ENCODE data around the gene MAML3. TPM values are rescaled to one million over a fixed set of nuclear protein-coding genes. Genes with fewer than 3 reads are reported as not detected.

Gene MAML3
- total RNA-seq, 1 experiment from 2014 or later = 0.89 TPM

DNA sequence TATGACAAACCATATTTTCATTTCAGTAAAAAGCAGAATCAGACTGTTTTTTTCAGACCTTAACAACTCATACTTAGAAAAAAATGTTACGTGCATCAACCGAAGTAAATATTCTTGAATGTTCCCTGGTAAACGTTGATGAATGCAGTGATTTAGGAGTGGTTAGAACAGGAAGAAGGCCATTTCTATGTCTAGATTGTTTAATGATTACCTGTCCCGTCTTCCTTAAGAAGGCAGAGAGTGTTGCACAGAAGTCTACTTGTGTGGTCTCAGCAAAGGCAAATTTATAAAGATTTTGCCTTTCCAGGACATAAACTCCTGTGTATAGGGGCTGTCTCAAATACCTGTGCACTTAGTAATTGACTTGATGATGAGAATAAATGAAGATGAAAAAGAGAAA lies 353.9 kb downstream of the MAML3 start:
- Mint-ChIP-seq H3K27me3 (ENCODE audit: insufficient read depth, unreplicated experiment) (no peaks in the 10 kb centered on the region), H3K9me3 (ENCODE audit: unreplicated experiment) (no peaks in the 10 kb centered on the region), H3K27ac (ENCODE audit: low read depth, unreplicated experiment) (no peak overlapping the region), H3K4me1 (ENCODE audit: insufficient read depth, unreplicated experiment) (no peaks in the 10 kb centered on the region), H3K36me3 (ENCODE audit: insufficient read depth, unreplicated experiment) (no peaks in the 10 kb centered on the region), H3K4me3 (ENCODE audit: unreplicated experiment) (no peak overlapping the region)
- ChIA-PET CTCF (no interaction called here), POLR2A (interaction anchor here (1.0 to 1.2 kb wide), 2 partner anchors 11 to 15 kb away, joined by 3 to 5 read pairs; no protein-coding TSS in a partner anchor)
- no peak for DNase-seq (ENCODE audit: unreplicated experiment)
- intact Hi-C loops (cut with micrococcal nuclease) = no loop called here
- TF ChIP-seq, protein P1, sequence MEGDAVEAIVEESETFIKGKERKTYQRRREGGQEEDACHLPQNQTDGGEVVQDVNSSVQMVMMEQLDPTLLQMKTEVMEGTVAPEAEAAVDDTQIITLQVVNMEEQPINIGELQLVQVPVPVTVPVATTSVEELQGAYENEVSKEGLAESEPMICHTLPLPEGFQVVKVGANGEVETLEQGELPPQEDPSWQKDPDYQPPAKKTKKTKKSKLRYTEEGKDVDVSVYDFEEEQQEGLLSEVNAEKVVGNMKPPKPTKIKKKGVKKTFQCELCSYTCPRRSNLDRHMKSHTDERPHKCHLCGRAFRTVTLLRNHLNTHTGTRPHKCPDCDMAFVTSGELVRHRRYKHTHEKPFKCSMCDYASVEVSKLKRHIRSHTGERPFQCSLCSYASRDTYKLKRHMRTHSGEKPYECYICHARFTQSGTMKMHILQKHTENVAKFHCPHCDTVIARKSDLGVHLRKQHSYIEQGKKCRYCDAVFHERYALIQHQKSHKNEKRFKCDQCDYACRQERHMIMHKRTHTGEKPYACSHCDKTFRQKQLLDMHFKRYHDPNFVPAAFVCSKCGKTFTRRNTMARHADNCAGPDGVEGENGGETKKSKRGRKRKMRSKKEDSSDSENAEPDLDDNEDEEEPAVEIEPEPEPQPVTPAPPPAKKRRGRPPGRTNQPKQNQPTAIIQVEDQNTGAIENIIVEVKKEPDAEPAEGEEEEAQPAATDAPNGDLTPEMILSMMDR (IDR thresholded peaks at IDR 0.05; ENCODE audit: unreplicated experiment) = no peak
- BruUV-seq (replicated peaks) = no TSS peak

DNA sequence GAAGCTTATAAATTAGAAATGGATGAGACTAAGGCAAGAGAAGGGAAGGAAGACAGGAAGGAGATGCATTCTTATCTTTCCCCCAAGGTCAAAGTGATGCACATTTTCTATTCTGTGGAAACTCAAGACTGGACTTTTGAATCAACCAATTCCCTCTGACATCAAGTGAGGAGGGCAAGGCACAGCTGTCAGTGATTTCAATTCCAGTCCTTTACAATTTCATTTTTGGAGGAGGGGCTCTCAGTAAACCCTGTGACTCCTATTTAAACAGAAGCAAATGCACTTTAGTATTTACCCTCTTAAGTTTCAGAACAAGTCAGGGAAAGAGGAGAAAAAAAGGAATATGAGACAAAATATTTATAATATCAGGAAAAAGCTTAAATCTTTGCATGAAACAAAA lies 354.4 kb downstream of the MAML3 start:
- Mint-ChIP-seq H3K4me1 (ENCODE audit: insufficient read depth, unreplicated experiment) (no peaks in the 10 kb centered on the region), H3K36me3 (ENCODE audit: insufficient read depth, unreplicated experiment) (no peaks in the 10 kb centered on the region), H3K27ac (ENCODE audit: low read depth, unreplicated experiment) (no peak overlapping the region), H3K4me3 (ENCODE audit: unreplicated experiment) (no peak overlapping the region), H3K27me3 (ENCODE audit: insufficient read depth, unreplicated experiment) (no peaks in the 10 kb centered on the region), H3K9me3 (ENCODE audit: unreplicated experiment) (no peaks in the 10 kb centered on the region)
- CTCF ChIA-PET = no interaction called here
- DNase-seq (ENCODE audit: unreplicated experiment) = no peak
- TF ChIP-seq, protein P1 (IDR thresholded peaks at IDR 0.05; ENCODE audit: unreplicated experiment) = no peak
- intact Hi-C loops (cut with micrococcal nuclease) = no loop called here
- POLR2A ChIA-PET = interaction anchor here (1.0 to 1.2 kb wide), 2 partner anchors 11 to 15 kb away, joined by 3 to 5 read pairs; no protein-coding TSS in a partner anchor
- no TSS peak for BruUV-seq (replicated peaks)

DNA sequence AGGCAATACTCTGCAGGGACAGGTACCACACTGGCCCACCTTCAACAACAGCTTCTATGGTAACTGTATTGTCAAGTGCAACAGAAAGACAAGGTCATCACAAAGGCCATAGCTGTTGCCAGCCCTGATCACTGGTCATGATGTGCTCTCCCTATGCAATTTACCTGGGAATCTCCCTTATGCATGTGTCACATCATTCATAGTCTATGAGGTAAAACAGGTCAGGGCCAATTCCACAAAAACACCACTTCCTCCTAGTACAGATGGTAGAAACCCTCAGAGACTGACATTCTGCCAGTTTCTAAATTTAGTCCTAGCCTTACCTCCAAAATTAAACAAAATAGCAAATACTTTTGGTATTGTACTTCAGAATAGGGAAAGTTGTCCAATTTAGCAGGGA lies 355.5 kb downstream of the MAML3 start:
- DNase-seq (ENCODE audit: unreplicated experiment) = no peak
- BruUV-seq (replicated peaks) = no TSS peak
- H3K4me3 Mint-ChIP-seq (ENCODE audit: unreplicated experiment) = no peak overlapping the region
- no peaks in the 10 kb centered on the region for H3K9me3 Mint-ChIP-seq (ENCODE audit: unreplicated experiment)
- H3K4me1 Mint-ChIP-seq (ENCODE audit: insufficient read depth, unreplicated experiment) = no peaks in the 10 kb centered on the region
- no peak overlapping the region for H3K27ac Mint-ChIP-seq (ENCODE audit: low read depth, unreplicated experiment)
- CTCF ChIA-PET = interaction anchor here (0.7 kb wide), 1 partner anchor 117 kb away, joined by 3 read pairs; no protein-coding TSS in a partner anchor
- intact Hi-C loops (cut with micrococcal nuclease) = no loop called here
- POLR2A ChIA-PET = interaction anchor here (0.7 kb wide), 1 partner anchor 350 kb away, joined by 4 read pairs; no protein-coding TSS in a partner anchor
- no peaks in the 10 kb centered on the region for H3K36me3 Mint-ChIP-seq (ENCODE audit: insufficient read depth, unreplicated experiment)
- TF ChIP-seq, protein P1 (IDR thresholded peaks at IDR 0.05; ENCODE audit: unreplicated experiment) = no peak
- H3K27me3 Mint-ChIP-seq (ENCODE audit: insufficient read depth, unreplicated experiment) = no peaks in the 10 kb centered on the region

DNA sequence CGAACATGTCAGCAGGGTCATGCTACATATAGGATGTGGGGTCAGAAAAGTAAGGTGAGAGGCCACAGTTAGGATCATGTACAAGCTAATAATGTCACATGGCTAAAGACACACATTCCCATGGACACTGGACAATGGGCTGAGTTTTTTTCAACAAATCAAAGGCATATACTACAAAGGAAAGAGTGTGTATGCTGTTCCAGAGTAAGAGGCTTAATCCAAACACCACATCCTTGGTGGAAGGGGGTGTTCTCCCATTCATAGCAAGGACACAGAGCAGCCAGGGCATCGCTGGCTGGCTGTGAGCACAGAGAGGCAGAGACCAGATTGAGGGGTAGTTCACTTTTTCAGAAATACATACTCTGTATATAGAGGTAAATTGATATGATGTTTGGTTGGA lies 356.7 kb downstream of the MAML3 start:
- Mint-ChIP-seq H3K9me3 (ENCODE audit: unreplicated experiment) (no peaks in the 10 kb centered on the region), H3K27me3 (ENCODE audit: insufficient read depth, unreplicated experiment) (no peaks in the 10 kb centered on the region), H3K4me1 (ENCODE audit: insufficient read depth, unreplicated experiment) (no peaks in the 10 kb centered on the region), H3K36me3 (ENCODE audit: insufficient read depth, unreplicated experiment) (no peaks in the 10 kb centered on the region), H3K4me3 (ENCODE audit: unreplicated experiment) (no peak overlapping the region), H3K27ac (ENCODE audit: low read depth, unreplicated experiment) (no peak overlapping the region)
- DNase-seq (ENCODE audit: unreplicated experiment) = no peak
- no TSS peak for BruUV-seq (replicated peaks)
- CTCF ChIA-PET = no interaction called here
- POLR2A ChIA-PET = no interaction called here
- TF ChIP-seq, protein P1 (IDR thresholded peaks at IDR 0.05; ENCODE audit: unreplicated experiment) = no peak
- intact Hi-C loops (cut with micrococcal nuclease) = no loop called here
